KMS-11 (cell line): ENCODE data around the gene UACA.

Experiments
- H2AFZ ChIP-seq: fragments of 200-600 bp; sonication (generic); 2 replicates; pipeline ENCODE4 v1.6.1; 2016; ENCODE audit warnings: antibody characterized with exemption, mixed run types, low read depth
- H3K27ac ChIP-seq: fragments of 200-600 bp; sonication (generic); 2 replicates; pipeline ENCODE4 v1.6.1; 2016; ENCODE audit warnings: mild to moderate bottlenecking, mixed run types
- H3K27me3 ChIP-seq: fragments of 200-600 bp; sonication (generic); 2 replicates; pipeline ENCODE4 v1.6.1; 2017; ENCODE audit warnings: mild to moderate bottlenecking, low read depth, mixed run types, moderate library complexity; ENCODE audit not compliant: insufficient read depth
- H3K36me3 ChIP-seq: fragments of 200-600 bp; sonication (generic); 2 replicates; pipeline ENCODE4 v1.6.1; 2017; ENCODE audit warnings: mild to moderate bottlenecking, mixed run types; ENCODE audit not compliant: insufficient read depth
- H3K4me1 ChIP-seq: fragments of 200-600 bp; sonication (generic); 2 replicates; pipeline ENCODE4 v1.6.1; 2016; ENCODE audit warnings: mild to moderate bottlenecking, low read depth, mixed run types; ENCODE audit not compliant: poor library complexity, severe bottlenecking
- H3K4me2 ChIP-seq: fragments of 200-600 bp; sonication (generic); 2 replicates; pipeline ENCODE4 v1.7.0; 2016; ENCODE audit warnings: mild to moderate bottlenecking, mixed run types
- H3K4me3 ChIP-seq: fragments of 200-600 bp; sonication (generic); IDR thresholded peaks from 2 replicates; pipeline ENCODE4 v1.6.1; 2017; ENCODE audit warnings: low read depth, low read length, mixed read lengths; ENCODE audit not compliant: insufficient read depth
- H3K79me2 ChIP-seq: fragments of 200-600 bp; sonication (generic); 2 replicates; pipeline ENCODE4 v1.6.1; 2016; ENCODE audit warnings: low read depth, mixed run types; ENCODE audit not compliant: insufficient read depth
- H3K9ac ChIP-seq: fragments of 200-600 bp; sonication (generic); 2 replicates; pipeline ENCODE4 v1.6.1; 2016; ENCODE audit warnings: mild to moderate bottlenecking, mixed run types
- H4K20me1 ChIP-seq: fragments of 200-600 bp; sonication (generic); 2 replicates; pipeline ENCODE4 v1.6.1; 2016; ENCODE audit warnings: mild to moderate bottlenecking, mixed run types; ENCODE audit not compliant: insufficient read depth
- CTCF ChIP-seq: fragments of 200-600 bp; sonication (generic); conservative IDR thresholded peaks from 2 replicates; pipeline ENCODE4 v1.6.1; 2017; ENCODE audit warnings: low read depth, mild to moderate bottlenecking, antibody characterized with exemption, low read length, moderate library complexity, mixed read lengths

The UACA gene

GRCh38 chr15:70729164-70729563 lies 34.2 kb downstream of the UACA start:
- H3K79me2 ChIP-seq: no peaks in the 10 kb centered on the region
- no peak for TF ChIP-seq CTCF
- H3K4me2 ChIP-seq: no peak overlapping the region
- H3K27me3 ChIP-seq: no peaks in the 10 kb centered on the region
- H3K27ac ChIP-seq: no peak overlapping the region
- H3K4me1 ChIP-seq: no peaks in the 10 kb centered on the region
- H3K4me3 ChIP-seq: no peak overlapping the region
- no peaks in the 10 kb centered on the region for H4K20me1 ChIP-seq
- H3K36me3 ChIP-seq: no peaks in the 10 kb centered on the region
- H3K9ac ChIP-seq: no peak overlapping the region
- no peak overlapping the region for H2AFZ ChIP-seq

GRCh38 chr15:70726753-70727152 lies 36.6 kb downstream of the UACA start:
- Histone ChIP-seq H3K9ac (no peak overlapping the region), H4K20me1 (no peaks in the 10 kb centered on the region), H3K36me3 (no peaks in the 10 kb centered on the region), H3K79me2 (no peaks in the 10 kb centered on the region), H3K27ac (no peak overlapping the region), H3K4me2 (no peak overlapping the region), H3K27me3 (no peaks in the 10 kb centered on the region), H3K4me1 (no peaks in the 10 kb centered on the region), H2AFZ (no peak overlapping the region), H3K4me3 (no peak overlapping the region)
- no peak for TF ChIP-seq CTCF

GRCh38 chr15:70723927-70724326 lies 39.4 kb downstream of the UACA start:
- Histone ChIP-seq H3K27ac (no peak overlapping the region), H3K9ac (no peak overlapping the region), H3K79me2 (no peaks in the 10 kb centered on the region), H3K36me3 (no peaks in the 10 kb centered on the region), H3K4me2 (no peak overlapping the region), H3K27me3 (no peaks in the 10 kb centered on the region), H3K4me3 (no peak overlapping the region), H3K4me1 (no peaks in the 10 kb centered on the region), H4K20me1 (no peaks in the 10 kb centered on the region), H2AFZ (no peak overlapping the region)
- TF ChIP-seq CTCF: no peak

GRCh38 chr15:70723122-70723422 lies 40.3 kb downstream of the UACA start:
- Histone ChIP-seq H3K9ac (no peak overlapping the region), H3K4me3 (no peak overlapping the region), H2AFZ (no peak overlapping the region), H4K20me1 (no peaks in the 10 kb centered on the region), H3K79me2 (no peaks in the 10 kb centered on the region), H3K27ac (no peak overlapping the region), H3K36me3 (no peaks in the 10 kb centered on the region), H3K27me3 (no peaks in the 10 kb centered on the region), H3K4me1 (no peaks in the 10 kb centered on the region), H3K4me2 (no peak overlapping the region)
- no peak for TF ChIP-seq CTCF
